DOHH2 (cell line): ENCODE measurements around the gene DENND1A.

Experiments
- H3F3A ChIP-seq: fragments of 200-600 bp; sonication (generic), shearing (Covaris generic); 2 replicates; pipeline ENCODE4 v1.6.0; 2016; ENCODE audit warnings: antibody characterized with exemption, mild to moderate bottlenecking; ENCODE audit not compliant: control insufficient read depth, insufficient read depth
- H3K27ac ChIP-seq: fragments of 200-600 bp; sonication (generic); 2 replicates; pipeline ENCODE4 v1.5.1; 2014; ENCODE audit warnings: low read depth, mild to moderate bottlenecking, low read length, moderate library complexity
- H3K27me3 ChIP-seq: fragments of 200-600 bp; sonication (generic); 2 replicates; pipeline ENCODE4 v1.6.1; 2014; ENCODE audit warnings: mild to moderate bottlenecking, low read length, mixed read lengths; ENCODE audit not compliant: control insufficient read depth
- H3K36me3 ChIP-seq: fragments of 200-600 bp; sonication (generic); 2 replicates; pipeline ENCODE4 v1.6.1; 2014; ENCODE audit warnings: mild to moderate bottlenecking, low read length, moderate library complexity, mixed read lengths; ENCODE audit not compliant: control insufficient read depth
- H3K4me1 ChIP-seq: fragments of 200-600 bp; sonication (generic); 2 replicates; pipeline ENCODE4 v1.6.1; 2014; ENCODE audit warnings: mild to moderate bottlenecking, low read length, mixed read lengths; ENCODE audit not compliant: control insufficient read depth
- H3K4me2 ChIP-seq: fragments of 200-600 bp; sonication (generic); 2 replicates; pipeline ENCODE4 v1.6.0; 2014; ENCODE audit warnings: mild to moderate bottlenecking, low read length, moderate library complexity
- H3K4me3 ChIP-seq: fragments of 200-600 bp; sonication (generic); 2 replicates; pipeline ENCODE4 v1.5.1; 2014; ENCODE audit warnings: mild to moderate bottlenecking, low read length, mixed read lengths
- H3K79me2 ChIP-seq: fragments of 200-600 bp; sonication (generic); 2 replicates; pipeline ENCODE4 v1.6.1; 2014; ENCODE audit warnings: mild to moderate bottlenecking, low read length, mixed read lengths; ENCODE audit not compliant: control insufficient read depth
- H3K9me2 ChIP-seq: fragments of 200-600 bp; sonication (generic); replicated peaks from 2 replicates; pipeline ENCODE4 v1.6.1; 2014; ENCODE audit warnings: mild to moderate bottlenecking, low read length, mixed read lengths; ENCODE audit not compliant: control insufficient read depth
- H3K9me3 ChIP-seq: fragments of 200-600 bp; sonication (generic); 2 replicates; pipeline ENCODE4 v1.6.1; 2014; ENCODE audit warnings: antibody characterized with exemption, low read length, mixed read lengths; ENCODE audit not compliant: control insufficient read depth, insufficient read depth
- H4K20me1 ChIP-seq: fragments of 200-600 bp; sonication (generic); 2 replicates; pipeline ENCODE4 v1.6.0; 2014; ENCODE audit warnings: low read depth, mild to moderate bottlenecking, antibody characterized with exemption, low read length, moderate library complexity; ENCODE audit not compliant: control insufficient read depth, insufficient read depth
- CTCF ChIP-seq: fragments of 200-600 bp; sonication (generic); IDR thresholded peaks from one replicate; pipeline ENCODE4 v1.5.1; 2014; ENCODE audit warnings: antibody characterized with exemption, mild to moderate bottlenecking, low read depth, low read length; ENCODE audit not compliant: poor library complexity, severe bottlenecking
- EZH2phosphoT487 ChIP-seq: fragments of 200-600 bp; sonication (generic); IDR thresholded peaks from 2 replicates; pipeline ENCODE4 v1.6.1; 2017; ENCODE audit warnings: borderline replicate concordance, mild to moderate bottlenecking, antibody characterized with exemption, low read length, moderate library complexity, mixed read lengths

Gene DENND1A

GRCh38 chr9:123769719-123770118, 160.2 kb downstream of the DENND1A start:
- Histone ChIP-seq H3K4me1 (peaks cover 19% of the 10 kb centered on the region), H3K27ac (no peak overlapping the region), H4K20me1 (no peaks in the 10 kb centered on the region), H3K9me2 (no peaks in the 10 kb centered on the region), H3K79me2 (no peaks in the 10 kb centered on the region), H3K4me3 (no peak overlapping the region), H3F3A (no peaks in the 10 kb centered on the region), H3K4me2 (no peak overlapping the region), H3K27me3 (no peaks in the 10 kb centered on the region), H3K9me3 (no peaks in the 10 kb centered on the region), H3K36me3 (no peaks in the 10 kb centered on the region)
- TF ChIP-seq EZH2phosphoT487 (no peak), CTCF (no peak)

GRCh38 chr9:123763910-123764588, 165.9 kb downstream of the DENND1A start:
- Histone ChIP-seq H3K27me3 (no peaks in the 10 kb centered on the region), H3K4me2 (no peak overlapping the region), H3K36me3 (no peaks in the 10 kb centered on the region), H3K4me1 (no peaks in the 10 kb centered on the region), H3K9me2 (no peaks in the 10 kb centered on the region), H3K4me3 (no peak overlapping the region), H3K79me2 (no peaks in the 10 kb centered on the region), H4K20me1 (no peaks in the 10 kb centered on the region), H3K27ac (no peak overlapping the region), H3F3A (no peaks in the 10 kb centered on the region), H3K9me3 (no peaks in the 10 kb centered on the region)
- TF ChIP-seq EZH2phosphoT487 = no peak
- TF ChIP-seq CTCF = no peak

GRCh38 chr9:123761905-123762605, 167.9 kb downstream of the DENND1A start:
- no peaks in the 10 kb centered on the region for H3K36me3 ChIP-seq
- no peaks in the 10 kb centered on the region for H3F3A ChIP-seq
- no peaks in the 10 kb centered on the region for H3K9me2 ChIP-seq
- no peaks in the 10 kb centered on the region for H3K79me2 ChIP-seq
- H3K9me3 ChIP-seq = no peaks in the 10 kb centered on the region
- TF ChIP-seq EZH2phosphoT487 (no peak), CTCF (no peak)
- no peak overlapping the region for H3K27ac ChIP-seq
- H3K4me1 ChIP-seq = no peaks in the 10 kb centered on the region
- H3K27me3 ChIP-seq = no peaks in the 10 kb centered on the region
- H3K4me3 ChIP-seq = no peak overlapping the region
- H4K20me1 ChIP-seq = no peaks in the 10 kb centered on the region
- no peak overlapping the region for H3K4me2 ChIP-seq
